Gastrocnemius medialis (tissue), 4 donors: ENCODE results near the gene APBA2. TPM values are rescaled to one million over a fixed set of nuclear protein-coding genes. Genes with fewer than 3 reads are reported as not detected.

Source experiments
- ATAC-seq, 2 donors: fragments of 150-250 bp; one replicate each; pipeline ENCODE4 v1.9.1; 2016
- DNase-seq, 2 donors: peaks; one replicate each; pipeline ENCODE4 v3.0.0-alpha.2; 2019
- H3K27ac ChIP-seq, 4 donors: fragments of 200-600 bp; sonication (generic); 1 replicate in 1 of 4; 2 replicates in 3 of 4; pipeline ENCODE4 v1.5.1; 2016 to 2018; ENCODE audit warnings: mild to moderate bottlenecking in 2 of 4, moderate library complexity in 1 of 4
- H3K27me3 ChIP-seq, 3 donors: fragments of 200-600 bp; sonication (generic) in 2 of 3; 1 replicate in 1 of 3; 2 replicates in 2 of 3; pipeline versions ENCODE4 v1.5.1 to v1.6.0; 2016 to 2019; ENCODE audit warnings: mild to moderate bottlenecking in 1 of 3, moderate library complexity in 1 of 3
- H3K36me3 ChIP-seq, 2 donors: fragments of 200-600 bp; sonication (generic) in 1 of 2; one replicate each; pipeline ENCODE4 v1.5.1; 2017 to 2018
- H3K4me1 ChIP-seq, 2 donors: fragments of 200-600 bp; sonication (generic) in 1 of 2; one replicate each; pipeline ENCODE4 v1.5.1; 2016 to 2017; ENCODE audit warnings: mild to moderate bottlenecking in 2 of 2
- H3K4me3 ChIP-seq, 4 donors: fragments of 200-600 bp; sonication (generic) in 3 of 4; 1 replicate in 1 of 4; 2 replicates in 3 of 4; pipeline ENCODE4 v1.5.1; 2016 to 2019; ENCODE audit warnings: mild to moderate bottlenecking in 2 of 4
- H3K9me3 ChIP-seq, 3 donors: fragments of 200-600 bp; sonication (generic) in 2 of 3; 1 replicate in 1 of 3; 2 replicates in 2 of 3; pipeline ENCODE4 v1.5.1; 2016 to 2019
- POLR2A ChIP-seq, 2 donors: fragments of 450-650 bp; IDR thresholded peaks; one replicate each; pipeline ENCODE4 v1.6.1; 2017; ENCODE audit warnings: antibody characterized with exemption in 2 of 2, mild to moderate bottlenecking in 2 of 2, moderate library complexity in 2 of 2
- in situ Hi-C, 4 donors: fragments of 200-750 bp; cut with MboI; loops; one replicate each; pipeline versions ENCODE4 v1.15.0 to v1.8.0; 2017; ENCODE audit warnings: low sequenced_read_pairs in 4 of 4
- intact Hi-C: fragments of 100-400 bp; cut with DNase I; formaldehyde crosslinking; loops from one replicate; pipeline ENCODE4 v1.15.1; 2023; ENCODE audit warnings: low total_unique reads
- total RNA-seq, 4 donors: library from RNA; depleted of rRNA; stranded (reverse); fragments of >200 nt; gene quantifications; one replicate each; pipeline versions ENCODE4 v1.1.0 to v1.2.3, GENCODE V29; 2016
- TF ChIP-seq, protein P1 (sequence below), 5 experiments: fragments of 450-650 bp in 3 of 5; fragments of 200-600 bp in 2 of 5; sonication (generic) in 2 of 5; IDR thresholded peaks in 4 of 5; conservative IDR thresholded peaks in 1 of 5; 1 replicate in 4 of 5; 2 replicates in 1 of 5; pipeline ENCODE4 v1.5.1; 2016 to 2019; ENCODE audit warnings: antibody characterized with exemption in 5 of 5, mild to moderate bottlenecking in 3 of 5, moderate library complexity in 3 of 5

Gene APBA2
- total RNA-seq, 4 donors from 2014 or later, result 0.19 to 0.31 TPM; not detected in 2

DNA sequence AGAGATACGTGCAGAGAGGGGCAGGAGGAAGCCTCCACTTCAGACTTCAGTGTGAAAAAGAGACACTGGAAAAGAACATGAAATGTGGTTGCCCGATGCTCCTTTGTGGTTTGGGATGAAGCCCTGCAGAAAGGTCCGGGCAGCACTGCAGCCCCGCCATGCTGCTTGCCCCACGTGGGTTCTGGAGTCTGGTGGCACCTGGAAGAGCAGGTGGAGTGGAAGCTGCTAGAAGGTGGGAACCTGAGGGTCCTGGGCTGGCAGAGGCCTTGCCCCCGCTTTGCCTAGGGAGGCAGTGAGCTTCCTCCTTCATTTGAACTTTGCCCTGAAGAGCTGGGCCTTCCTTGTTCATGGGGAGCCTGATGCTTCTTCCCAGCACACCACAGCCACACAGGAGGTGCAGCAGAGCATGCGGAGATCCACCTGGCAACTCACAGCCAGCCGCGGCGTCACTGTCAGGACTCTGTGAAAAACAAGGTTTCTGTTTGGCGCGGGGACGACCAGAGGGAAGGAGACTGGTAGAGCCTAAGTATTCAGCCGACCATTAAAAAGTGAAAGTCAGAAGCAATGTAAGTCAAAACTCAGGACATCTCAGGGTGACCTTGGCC lies 59.0 kb downstream of the APBA2 start:
- H3K4me3 ChIP-seq, result no peak overlapping the region
- no peak for TF ChIP-seq POLR2A (IDR thresholded peaks at IDR 0.05)
- TF ChIP-seq, protein P1, sequence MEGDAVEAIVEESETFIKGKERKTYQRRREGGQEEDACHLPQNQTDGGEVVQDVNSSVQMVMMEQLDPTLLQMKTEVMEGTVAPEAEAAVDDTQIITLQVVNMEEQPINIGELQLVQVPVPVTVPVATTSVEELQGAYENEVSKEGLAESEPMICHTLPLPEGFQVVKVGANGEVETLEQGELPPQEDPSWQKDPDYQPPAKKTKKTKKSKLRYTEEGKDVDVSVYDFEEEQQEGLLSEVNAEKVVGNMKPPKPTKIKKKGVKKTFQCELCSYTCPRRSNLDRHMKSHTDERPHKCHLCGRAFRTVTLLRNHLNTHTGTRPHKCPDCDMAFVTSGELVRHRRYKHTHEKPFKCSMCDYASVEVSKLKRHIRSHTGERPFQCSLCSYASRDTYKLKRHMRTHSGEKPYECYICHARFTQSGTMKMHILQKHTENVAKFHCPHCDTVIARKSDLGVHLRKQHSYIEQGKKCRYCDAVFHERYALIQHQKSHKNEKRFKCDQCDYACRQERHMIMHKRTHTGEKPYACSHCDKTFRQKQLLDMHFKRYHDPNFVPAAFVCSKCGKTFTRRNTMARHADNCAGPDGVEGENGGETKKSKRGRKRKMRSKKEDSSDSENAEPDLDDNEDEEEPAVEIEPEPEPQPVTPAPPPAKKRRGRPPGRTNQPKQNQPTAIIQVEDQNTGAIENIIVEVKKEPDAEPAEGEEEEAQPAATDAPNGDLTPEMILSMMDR (IDR thresholded peaks at IDR 0.05 in 4 of 5, conservative IDR thresholded peaks at IDR 0.05 in 1 of 5), result no peak
- in situ Hi-C loops, result no loop called here
- no peak for DNase-seq
- no peaks in the 10 kb centered on the region for H3K36me3 ChIP-seq
- no peak overlapping the region for H3K27ac ChIP-seq
- no peaks in the 10 kb centered on the region for H3K9me3 ChIP-seq
- H3K4me1 ChIP-seq, result no peaks in the 10 kb centered on the region
- H3K27me3 ChIP-seq, result no peaks in the 10 kb centered on the region
- intact Hi-C loops, result no loop called here
- ATAC-seq, result no peak

GRCh38 chr15:28945626-28946230 lies 60.0 kb downstream of the APBA2 start:
- Histone ChIP-seq H3K4me3 (no peak overlapping the region), H3K27me3 (no peaks in the 10 kb centered on the region), H3K27ac (no peak overlapping the region), H3K4me1 (no peaks in the 10 kb centered on the region), H3K9me3 (no peaks in the 10 kb centered on the region), H3K36me3 (no peaks in the 10 kb centered on the region)
- TF ChIP-seq, protein P1 (IDR thresholded peaks at IDR 0.05 in 4 of 5, conservative IDR thresholded peaks at IDR 0.05 in 1 of 5), result no peak
- TF ChIP-seq POLR2A (IDR thresholded peaks at IDR 0.05), result no peak
- ATAC-seq (no peak), DNase-seq (no peak)
- in situ Hi-C loops, result no loop called here
- intact Hi-C loops, result no loop called here

DNA sequence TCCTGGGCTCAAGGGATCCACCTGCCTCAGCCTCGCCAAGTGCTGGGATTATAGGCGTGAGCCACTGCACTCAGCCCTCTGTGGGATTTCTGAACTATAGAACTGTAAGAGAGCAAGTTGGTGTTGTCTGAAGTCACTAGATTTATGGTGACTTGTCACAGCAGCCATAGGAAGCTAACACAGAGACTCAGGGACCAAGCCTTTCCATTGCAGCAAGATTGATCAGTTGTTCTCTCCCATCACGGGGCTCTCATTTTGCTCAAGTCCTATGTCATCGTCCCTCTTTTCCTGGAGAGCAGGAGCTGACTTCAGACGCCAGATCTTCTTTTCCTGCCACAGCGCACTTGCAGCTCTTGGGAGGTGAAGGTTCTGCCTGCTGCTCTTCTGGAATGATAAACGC lies 61.0 kb downstream of the APBA2 start:
- TF ChIP-seq POLR2A (IDR thresholded peaks at IDR 0.05), result no peak
- in situ Hi-C loops (no loop called here), intact Hi-C loops (no loop called here)
- no peak for DNase-seq
- ATAC-seq, result no peak
- Histone ChIP-seq H3K4me3 (no peak overlapping the region), H3K4me1 (no peaks in the 10 kb centered on the region), H3K27me3 (no peaks in the 10 kb centered on the region), H3K9me3 (no peaks in the 10 kb centered on the region), H3K36me3 (no peaks in the 10 kb centered on the region), H3K27ac (no peak overlapping the region)

DNA sequence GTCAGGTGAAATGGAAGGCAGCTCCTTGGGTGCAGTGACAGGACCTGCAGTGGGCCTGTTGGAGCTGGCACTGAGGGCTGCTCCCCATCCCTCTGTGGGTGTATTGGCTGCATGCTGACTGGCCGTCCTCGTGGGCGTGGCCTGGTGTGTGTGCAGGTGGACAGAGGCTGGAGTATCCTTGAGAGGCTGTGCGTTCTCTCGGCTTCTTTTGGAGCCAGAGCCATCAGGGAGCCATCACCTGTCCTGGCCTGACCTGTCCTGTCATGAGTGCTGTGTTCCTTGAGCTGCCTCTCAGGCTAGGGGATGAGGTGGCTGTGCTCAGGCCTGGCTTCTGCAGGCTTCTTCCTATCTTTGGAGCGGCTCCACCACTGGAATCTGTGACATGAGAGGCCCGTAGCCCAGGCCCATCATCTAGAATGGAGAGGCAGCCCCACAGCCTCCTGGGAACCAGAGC lies 61.5 kb downstream of the APBA2 start:
- ATAC-seq, result no peak
- Histone ChIP-seq H3K27ac (no peak overlapping the region), H3K4me1 (no peaks in the 10 kb centered on the region), H3K9me3 (no peaks in the 10 kb centered on the region), H3K36me3 (no peaks in the 10 kb centered on the region), H3K4me3 (no peak overlapping the region), H3K27me3 (no peaks in the 10 kb centered on the region)
- TF ChIP-seq, protein P1 (IDR thresholded peaks at IDR 0.05 in 4 of 5, conservative IDR thresholded peaks at IDR 0.05 in 1 of 5), result no peak
- no peak for TF ChIP-seq POLR2A (IDR thresholded peaks at IDR 0.05)
- in situ Hi-C loops, result no loop called here
- no peak for DNase-seq
- intact Hi-C loops, result no loop called here

DNA sequence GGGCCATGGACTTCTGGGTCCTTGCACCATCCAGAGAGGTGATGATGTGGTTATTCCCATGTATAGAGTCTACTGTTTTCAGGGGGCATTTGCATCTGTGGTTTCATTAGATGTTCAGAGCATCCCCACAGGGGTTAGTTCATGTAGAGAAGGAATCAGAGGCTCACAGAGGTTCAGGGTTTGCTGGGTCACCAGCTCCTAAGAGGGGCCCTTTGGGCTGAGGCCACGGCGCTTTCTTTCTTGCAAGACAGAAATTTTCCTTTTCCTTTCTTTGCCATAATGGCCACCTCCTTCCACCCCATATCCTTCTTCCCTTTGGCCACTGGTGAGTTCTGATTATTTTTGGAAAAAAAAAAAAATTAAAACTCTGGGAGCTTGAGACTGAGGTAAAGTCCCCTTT lies 62.3 kb downstream of the APBA2 start:
- intact Hi-C loops, result no loop called here
- TF ChIP-seq, protein P1 (IDR thresholded peaks at IDR 0.05 in 4 of 5, conservative IDR thresholded peaks at IDR 0.05 in 1 of 5), result no peak
- no peak for TF ChIP-seq POLR2A (IDR thresholded peaks at IDR 0.05)
- no peak overlapping the region for H3K4me3 ChIP-seq
- H3K4me1 ChIP-seq, result no peaks in the 10 kb centered on the region
- in situ Hi-C loops, result no loop called here
- DNase-seq (no peak), ATAC-seq (no peak)
- H3K9me3 ChIP-seq, result no peaks in the 10 kb centered on the region
- H3K27me3 ChIP-seq, result no peaks in the 10 kb centered on the region
- no peaks in the 10 kb centered on the region for H3K36me3 ChIP-seq
- H3K27ac ChIP-seq, result no peak overlapping the region
